Epithelial cell of esophagus (primary cell): ENCODE data around the gene UCP3.

Experiments used
- DNase-seq: peaks from one replicate; pipeline ENCODE4 v3.0.0; 2010; ENCODE audit warnings: low read depth
- H3K4me3 ChIP-seq: 2 replicates; pipeline ENCODE4 v1.5.1; 2011; ENCODE audit warnings: mild to moderate bottlenecking, low read length, control low read depth
- TF ChIP-seq, protein P1 (sequence below): IDR thresholded peaks from 2 replicates; pipeline ENCODE4 v1.5.1; 2011; ENCODE audit warnings: low read depth, mild to moderate bottlenecking, low read length, control low read depth, inconsistent platforms; ENCODE audit not compliant: insufficient read depth; ENCODE audit errors: missing control alignments

Gene UCP3

DNA sequence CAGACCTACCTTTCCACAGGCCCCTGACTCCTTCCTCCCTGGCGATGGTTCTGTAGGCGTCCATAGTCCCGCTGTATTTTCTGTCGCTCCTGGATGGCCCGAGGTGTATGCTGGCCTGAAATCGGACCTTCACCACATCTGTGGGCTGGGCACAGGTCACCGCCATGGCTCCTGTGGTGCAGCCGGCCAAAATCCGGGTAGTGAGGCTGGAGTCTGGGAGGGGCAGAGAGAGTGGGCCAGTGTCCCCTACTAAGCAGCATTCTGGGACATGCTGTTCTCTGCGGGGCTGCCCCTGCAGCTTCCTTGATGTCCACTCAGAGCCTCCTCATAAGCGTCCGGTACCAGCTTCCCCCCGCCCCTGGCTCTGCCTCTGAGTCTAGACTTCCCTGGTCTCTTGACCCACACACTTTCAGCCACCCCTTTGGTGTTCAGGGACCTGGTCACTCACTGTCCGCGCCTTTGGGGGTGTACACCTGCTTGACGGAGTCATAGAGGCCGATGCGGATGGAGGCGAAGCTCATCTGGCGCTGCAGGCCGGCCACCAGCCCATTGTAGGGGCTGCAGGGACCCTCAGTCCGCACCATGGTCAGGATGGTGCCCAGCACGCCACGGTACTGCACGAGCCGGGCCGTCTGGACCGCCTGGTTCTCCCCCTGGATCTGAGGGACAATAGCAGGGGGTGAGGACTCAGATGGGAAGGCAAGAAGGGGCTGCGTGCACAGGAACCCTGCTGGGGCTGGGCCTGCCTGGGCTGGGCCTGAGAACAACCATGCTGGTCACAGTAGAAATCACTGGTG lies 3.0 kb downstream of the UCP3 start:
- H3K4me3 ChIP-seq, result no peak overlapping the region
- DNase-seq, result no peak
- TF ChIP-seq, protein P1, sequence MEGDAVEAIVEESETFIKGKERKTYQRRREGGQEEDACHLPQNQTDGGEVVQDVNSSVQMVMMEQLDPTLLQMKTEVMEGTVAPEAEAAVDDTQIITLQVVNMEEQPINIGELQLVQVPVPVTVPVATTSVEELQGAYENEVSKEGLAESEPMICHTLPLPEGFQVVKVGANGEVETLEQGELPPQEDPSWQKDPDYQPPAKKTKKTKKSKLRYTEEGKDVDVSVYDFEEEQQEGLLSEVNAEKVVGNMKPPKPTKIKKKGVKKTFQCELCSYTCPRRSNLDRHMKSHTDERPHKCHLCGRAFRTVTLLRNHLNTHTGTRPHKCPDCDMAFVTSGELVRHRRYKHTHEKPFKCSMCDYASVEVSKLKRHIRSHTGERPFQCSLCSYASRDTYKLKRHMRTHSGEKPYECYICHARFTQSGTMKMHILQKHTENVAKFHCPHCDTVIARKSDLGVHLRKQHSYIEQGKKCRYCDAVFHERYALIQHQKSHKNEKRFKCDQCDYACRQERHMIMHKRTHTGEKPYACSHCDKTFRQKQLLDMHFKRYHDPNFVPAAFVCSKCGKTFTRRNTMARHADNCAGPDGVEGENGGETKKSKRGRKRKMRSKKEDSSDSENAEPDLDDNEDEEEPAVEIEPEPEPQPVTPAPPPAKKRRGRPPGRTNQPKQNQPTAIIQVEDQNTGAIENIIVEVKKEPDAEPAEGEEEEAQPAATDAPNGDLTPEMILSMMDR, result no peak

DNA sequence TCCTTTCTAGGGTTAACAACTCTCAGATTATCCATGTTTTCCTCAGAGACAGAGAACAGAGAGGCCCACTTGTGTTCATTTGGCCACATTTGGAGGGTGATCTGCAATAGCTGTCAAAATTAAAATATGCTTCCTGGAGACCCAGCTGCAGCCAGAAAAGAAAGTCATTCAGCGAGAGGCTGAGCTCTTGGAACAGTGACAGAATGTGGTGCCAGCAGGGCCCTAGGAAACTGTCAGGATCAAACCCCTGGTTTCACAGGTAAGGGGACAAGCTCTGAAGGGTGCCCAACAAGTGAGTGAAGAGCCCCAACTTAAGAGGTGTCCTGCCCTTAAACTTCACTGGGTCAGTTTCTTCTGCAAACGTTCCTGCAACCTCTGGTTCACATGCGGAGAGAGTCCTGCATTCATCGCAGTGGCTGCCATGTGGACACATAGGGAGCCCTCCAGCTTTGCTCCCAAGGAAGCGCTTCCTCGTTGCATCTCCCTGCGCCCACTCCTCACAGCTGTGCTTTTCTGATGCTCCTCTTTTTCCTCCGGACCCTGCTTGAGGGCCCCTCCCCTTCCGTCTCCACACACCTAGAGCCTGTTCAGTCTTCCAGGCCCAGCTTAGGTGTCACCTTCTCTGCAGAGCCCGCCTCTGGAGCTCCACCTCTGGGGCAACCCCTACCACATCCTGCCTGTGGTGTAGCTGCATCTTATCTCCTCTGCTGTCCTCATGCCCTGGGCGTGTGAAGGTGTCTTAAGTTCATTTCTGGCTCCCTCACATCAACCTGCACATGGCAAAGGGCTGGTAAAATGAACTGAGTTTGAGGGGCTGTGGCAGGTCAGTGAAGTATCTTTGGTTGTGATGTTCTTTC lies 3.9 kb downstream of the UCP3 start:
- no peak overlapping the region for H3K4me3 ChIP-seq
- no peak for DNase-seq
- TF ChIP-seq, protein P1, result no peak

DNA sequence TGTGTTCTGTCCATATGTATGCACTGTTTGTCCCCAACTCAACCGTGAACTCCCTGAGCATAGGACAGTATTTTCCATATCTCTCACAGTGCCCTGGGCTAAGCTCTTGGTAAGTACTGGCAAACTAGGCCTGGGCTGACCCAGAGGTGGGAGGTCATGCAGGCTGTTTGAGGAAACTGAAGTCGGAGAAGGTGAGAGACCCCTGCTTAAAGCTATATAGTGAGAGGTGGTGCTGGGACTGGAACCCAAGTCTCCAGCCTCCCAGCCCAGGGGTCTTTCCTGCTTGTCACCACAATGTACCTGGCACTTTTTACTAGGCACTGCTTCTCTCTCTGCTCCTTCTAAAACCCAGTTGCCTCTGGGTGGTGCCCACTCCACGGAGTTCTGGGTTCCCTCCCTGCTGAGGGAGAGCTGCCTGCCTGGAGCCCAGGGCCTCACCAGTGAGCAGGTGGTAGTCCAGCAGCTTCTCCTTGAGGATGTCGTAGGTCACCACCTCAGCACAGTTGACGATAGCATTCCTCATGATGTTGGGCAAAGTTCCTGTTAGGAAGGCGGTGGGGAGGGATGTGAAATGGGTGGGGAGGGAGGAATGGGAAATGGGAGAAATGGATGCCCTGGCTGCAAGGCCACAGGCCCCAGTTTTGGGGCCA lies 4.7 kb downstream of the UCP3 start:
- TF ChIP-seq, protein P1, result no peak
- no peak for DNase-seq
- H3K4me3 ChIP-seq, result no peak overlapping the region

DNA sequence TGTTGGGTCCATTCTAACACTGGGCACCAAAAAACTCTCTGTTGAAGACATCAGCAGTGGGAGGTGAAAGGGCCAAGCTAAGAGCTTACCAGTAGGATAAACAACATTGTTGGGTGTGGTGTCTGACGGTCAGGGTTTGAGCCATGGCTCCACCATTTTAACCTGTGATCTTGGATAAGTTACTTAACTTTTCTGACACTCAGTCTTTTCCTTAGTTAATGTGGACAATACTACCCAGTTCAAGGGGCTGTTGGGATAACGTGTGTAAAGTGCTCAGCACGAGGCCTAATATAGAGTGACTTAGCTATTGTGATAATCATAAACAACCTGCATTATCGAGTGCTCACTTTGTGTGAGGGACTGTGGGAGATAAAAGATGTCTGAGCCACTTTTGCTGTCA lies 6.1 kb downstream of the UCP3 start:
- TF ChIP-seq, protein P1, result no peak
- no peak overlapping the region for H3K4me3 ChIP-seq
- DNase-seq, result no peak

DNA sequence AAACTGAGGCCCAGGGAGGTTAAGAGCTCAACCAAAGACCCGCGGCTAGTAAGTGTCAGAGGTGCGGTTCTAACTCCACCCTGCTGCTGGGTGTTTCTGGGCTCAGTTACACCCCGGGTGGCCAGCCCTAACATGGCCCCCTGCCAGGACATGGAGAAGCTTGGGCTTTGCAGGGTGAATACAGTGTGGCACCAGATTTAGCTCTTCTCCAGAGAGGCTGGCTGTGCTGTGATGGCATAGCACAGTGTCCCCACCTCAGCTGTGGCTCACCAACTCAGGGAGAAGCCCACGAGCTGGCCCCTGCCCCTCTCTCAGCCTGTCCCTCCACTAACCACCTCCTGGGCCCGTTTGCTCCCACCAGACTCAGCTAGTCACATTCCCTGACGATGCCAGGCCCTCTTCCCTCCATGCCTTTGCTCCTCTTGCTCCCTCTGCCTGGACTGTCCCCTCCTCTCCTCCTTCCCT lies 7.0 kb downstream of the UCP3 start:
- TF ChIP-seq, protein P1, result no peak
- H3K4me3 ChIP-seq, result no peak overlapping the region
- DNase-seq, result no peak

DNA sequence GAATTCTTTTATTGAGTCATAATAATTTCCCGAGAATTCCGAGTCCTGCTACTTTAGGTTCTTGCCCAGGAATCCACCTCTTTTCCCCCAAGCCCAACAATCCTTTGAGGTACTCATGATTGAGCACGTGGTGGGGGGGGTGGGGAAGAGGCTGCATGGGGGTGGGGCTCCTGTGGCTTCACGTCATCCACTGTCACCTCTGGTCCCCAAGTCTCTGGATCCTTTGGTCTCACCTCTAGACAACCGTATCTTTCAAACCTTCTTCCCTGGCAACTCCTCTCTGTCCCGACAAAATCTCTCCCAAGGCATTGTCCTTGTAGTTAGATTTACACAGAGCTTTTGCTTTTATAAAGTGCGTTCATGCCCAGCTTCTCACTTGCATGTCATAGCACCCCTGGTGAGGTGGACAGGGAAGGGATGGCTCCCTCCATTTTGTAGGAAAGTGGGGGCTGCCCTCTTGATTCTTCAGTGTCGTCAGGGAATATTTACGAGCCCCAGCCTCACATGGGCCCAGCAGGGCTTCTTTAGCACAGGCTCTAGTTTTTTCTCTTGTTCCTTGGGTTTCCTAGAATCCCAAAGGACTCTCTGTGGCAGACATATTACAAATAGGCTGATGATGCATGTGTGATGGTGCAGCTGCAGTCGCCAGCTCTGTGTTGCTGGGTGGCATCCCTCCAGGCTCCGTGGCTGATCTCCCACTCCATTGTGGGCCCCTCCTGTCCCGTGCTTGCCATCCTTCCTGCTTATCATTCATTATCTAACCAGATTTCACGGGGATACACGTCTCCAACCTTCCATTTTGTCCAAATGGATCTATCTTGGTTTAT lies 8.4 kb downstream of the UCP3 start:
- TF ChIP-seq, protein P1, result no peak
- DNase-seq, result no peak

More for the DNA sequence above, 8.4 kb downstream of the UCP3 start:
- H3K4me3 ChIP-seq, result no peak overlapping the region
